GM18517 (cell line): Measurements from ENCODE around the gene SH3BP4.

Source experiments
- ATAC-seq: cut with Tn5 transposase; IDR thresholded peaks from one replicate; pipeline ENCODE4 v1.9.1; 2021; ENCODE audit warnings: mild to moderate bottlenecking, moderate library complexity; ENCODE audit not compliant: unreplicated experiment

SH3BP4 gene

GRCh38 chr2:235080101-235080500 lies 128.3 kb downstream of the SH3BP4 start:
- ATAC-seq = no peak

- ATAC-seq = no peak
Observed at GRCh38 chr2:235082578-235083338, 130.9 kb downstream of the SH3BP4 start.

GRCh38 chr2:235083822-235084221 lies 132.0 kb downstream of the SH3BP4 start:
- ATAC-seq = no peak

GRCh38 chr2:235084424-235084823 lies 132.6 kb downstream of the SH3BP4 start:
- no peak for ATAC-seq

- ATAC-seq = no peak
Observed at GRCh38 chr2:235085476-235085875, 133.7 kb downstream of the SH3BP4 start.

GRCh38 chr2:235086481-235087184 lies 134.8 kb downstream of the SH3BP4 start:
- no peak for ATAC-seq

- no peak for ATAC-seq
Observed at GRCh38 chr2:235087832-235088495, 136.1 kb downstream of the SH3BP4 start.

GRCh38 chr2:235088496-235088921 lies 136.7 kb downstream of the SH3BP4 start:
- ATAC-seq = no peak

GRCh38 chr2:235091421-235091820 lies 139.6 kb downstream of the SH3BP4 start:
- ATAC-seq = no peak

GRCh38 chr2:235091983-235092382 lies 140.2 kb downstream of the SH3BP4 start:
- no peak for ATAC-seq

- ATAC-seq = no peak
Observed at GRCh38 chr2:235092433-235093223, 140.8 kb downstream of the SH3BP4 start.

GRCh38 chr2:235094457-235094856 lies 142.6 kb downstream of the SH3BP4 start:
- no peak for ATAC-seq

GRCh38 chr2:235095569-235095968 lies 143.8 kb downstream of the SH3BP4 start:
- ATAC-seq = no peak

- no peak for ATAC-seq
Observed at GRCh38 chr2:235096447-235096846, 144.6 kb downstream of the SH3BP4 start.

- no peak for ATAC-seq
Observed at GRCh38 chr2:235097196-235097595, 145.4 kb downstream of the SH3BP4 start.

- no peak for ATAC-seq
Observed at GRCh38 chr2:235098269-235098668, 146.5 kb downstream of the SH3BP4 start.

- no peak for ATAC-seq
Observed at GRCh38 chr2:235098736-235099494, 147.1 kb downstream of the SH3BP4 start.

- no peak for ATAC-seq
Observed at GRCh38 chr2:235102896-235103295, 151.1 kb downstream of the SH3BP4 start.
